Gastrocnemius medialis (tissue), 4 donors: Measurements from ENCODE around the gene FKBP5. TPM values are rescaled to one million over a fixed set of nuclear protein-coding genes. Genes with fewer than 3 reads are reported as not detected.

ENCODE experiments used
- ATAC-seq, 2 donors: fragments of 150-250 bp; one replicate each; pipeline ENCODE4 v1.9.1; 2016
- DNase-seq, 2 donors: peaks; one replicate each; pipeline ENCODE4 v3.0.0-alpha.2; 2019
- H3K27ac ChIP-seq, 4 donors: fragments of 200-600 bp; sonication (generic); 1 replicate in 1 of 4; 2 replicates in 3 of 4; pipeline ENCODE4 v1.5.1; 2016 to 2018; ENCODE audit warnings: mild to moderate bottlenecking in 2 of 4, moderate library complexity in 1 of 4
- H3K27me3 ChIP-seq, 3 donors: fragments of 200-600 bp; sonication (generic) in 2 of 3; 1 replicate in 1 of 3; 2 replicates in 2 of 3; pipeline versions ENCODE4 v1.5.1 to v1.6.0; 2016 to 2019; ENCODE audit warnings: mild to moderate bottlenecking in 1 of 3, moderate library complexity in 1 of 3
- H3K36me3 ChIP-seq, 2 donors: fragments of 200-600 bp; sonication (generic) in 1 of 2; one replicate each; pipeline ENCODE4 v1.5.1; 2017 to 2018
- H3K4me1 ChIP-seq, 2 donors: fragments of 200-600 bp; sonication (generic) in 1 of 2; one replicate each; pipeline ENCODE4 v1.5.1; 2016 to 2017; ENCODE audit warnings: mild to moderate bottlenecking in 2 of 2
- H3K4me3 ChIP-seq, 4 donors: fragments of 200-600 bp; sonication (generic) in 3 of 4; 1 replicate in 1 of 4; 2 replicates in 3 of 4; pipeline ENCODE4 v1.5.1; 2016 to 2019; ENCODE audit warnings: mild to moderate bottlenecking in 2 of 4
- H3K9me3 ChIP-seq, 3 donors: fragments of 200-600 bp; sonication (generic) in 2 of 3; 1 replicate in 1 of 3; 2 replicates in 2 of 3; pipeline ENCODE4 v1.5.1; 2016 to 2019
- CTCF ChIP-seq, 5 experiments: fragments of 450-650 bp in 3 of 5; fragments of 200-600 bp in 2 of 5; sonication (generic) in 2 of 5; IDR thresholded peaks in 4 of 5; conservative IDR thresholded peaks in 1 of 5; 1 replicate in 4 of 5; 2 replicates in 1 of 5; pipeline ENCODE4 v1.5.1; 2016 to 2019; ENCODE audit warnings: antibody characterized with exemption in 5 of 5, mild to moderate bottlenecking in 3 of 5, moderate library complexity in 3 of 5
- POLR2A ChIP-seq, 2 donors: fragments of 450-650 bp; IDR thresholded peaks; one replicate each; pipeline ENCODE4 v1.6.1; 2017; ENCODE audit warnings: antibody characterized with exemption in 2 of 2, mild to moderate bottlenecking in 2 of 2, moderate library complexity in 2 of 2
- in situ Hi-C, 4 donors: fragments of 200-750 bp; cut with MboI; loops; one replicate each; pipeline versions ENCODE4 v1.15.0 to v1.8.0; 2017; ENCODE audit warnings: low sequenced_read_pairs in 4 of 4
- intact Hi-C: fragments of 100-400 bp; cut with DNase I; formaldehyde crosslinking; loops from one replicate; pipeline ENCODE4 v1.15.1; 2023; ENCODE audit warnings: low total_unique reads
- total RNA-seq, 4 donors: library from RNA; depleted of rRNA; stranded (reverse); fragments of >200 nt; gene quantifications; one replicate each; pipeline versions ENCODE4 v1.1.0 to v1.2.3, GENCODE V29; 2016

FKBP5 gene
- total RNA-seq, 4 donors from 2014 or later = 665 to 1,753 (median 1,205) TPM

DNA sequence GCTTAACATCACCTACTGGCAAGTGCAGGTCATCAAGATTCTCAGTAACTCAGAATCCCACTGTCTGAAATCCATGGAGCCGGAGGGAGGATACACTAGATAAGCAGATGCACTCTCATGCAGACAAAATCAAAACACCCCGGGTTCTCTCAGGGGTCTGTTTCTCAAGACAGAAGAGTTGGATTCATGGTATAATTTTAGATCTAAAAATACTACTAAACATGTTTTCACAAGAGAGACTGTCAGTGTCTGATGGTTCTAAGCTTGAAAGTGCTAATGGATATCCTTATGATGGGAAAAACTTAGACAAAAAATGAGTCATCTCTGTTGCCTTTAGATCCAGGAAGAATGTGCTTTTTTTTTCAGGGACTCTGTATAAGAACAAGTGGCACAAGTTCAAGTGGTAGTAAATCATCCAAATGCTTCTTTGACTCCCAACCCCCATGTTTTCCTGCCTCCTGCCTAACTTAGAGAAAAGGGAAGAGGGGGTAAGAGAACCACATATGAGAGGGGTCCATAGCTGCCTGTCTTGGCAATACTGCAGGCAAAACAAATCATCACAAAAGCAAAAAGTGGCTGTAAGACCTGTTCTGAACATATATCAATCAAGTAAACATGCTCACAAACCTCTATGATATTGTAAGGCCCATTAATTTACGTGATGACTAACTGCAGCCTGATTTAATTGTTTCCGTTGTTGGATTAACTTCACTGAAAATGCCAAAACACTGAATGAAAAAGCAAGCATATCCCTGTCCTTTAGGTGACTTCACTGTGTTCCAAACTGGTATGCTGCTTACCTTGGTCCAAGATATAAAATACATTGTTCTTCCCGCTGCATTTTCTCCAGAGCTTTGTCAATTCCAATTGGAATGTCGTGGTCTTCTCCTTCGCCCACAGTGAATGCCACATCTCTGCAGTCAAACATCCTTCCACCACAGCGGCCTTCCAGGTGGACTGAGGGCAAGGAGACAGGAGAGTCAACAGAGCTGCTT is 92.0 kb downstream of the FKBP5 start:
- in situ Hi-C loops = loop anchor here in 1 of 4 donors (10.0 kb wide), 1 partner anchor 138 kb away; the partner anchor contains the start of gene ARMC12
- H3K36me3 ChIP-seq = peaks cover 3 to 66% of the 10 kb centered on the region in 2 donors
- H3K4me1 ChIP-seq = peaks cover 95 to 98% of the 10 kb centered on the region in 2 donors
- no peak for ATAC-seq
- no peaks in the 10 kb centered on the region for H3K9me3 ChIP-seq
- H3K4me3 ChIP-seq = peak overlapping the region in 1 of 4 donors; percentile 3
- TF ChIP-seq CTCF (IDR thresholded peaks at IDR 0.05 in 4 of 5, conservative IDR thresholded peaks at IDR 0.05 in 1 of 5) = no peak
- TF ChIP-seq POLR2A (IDR thresholded peaks at IDR 0.05) = no peak
- H3K27me3 ChIP-seq = no peaks in the 10 kb centered on the region
- DNase-seq = peak in 1 of 2 donors; percentile 12
- intact Hi-C loops = no loop called here
- peak overlapping the region; percentile 89 to 99 (median 92) for H3K27ac ChIP-seq

GRCh38 chr6:35594503-35595186 is 94.1 kb downstream of the FKBP5 start:
- no peak overlapping the region for H3K4me3 ChIP-seq
- peak overlapping the region; percentile 89 to 99 (median 92) for H3K27ac ChIP-seq
- peaks cover 3 to 82% of the 10 kb centered on the region in 2 donors for H3K36me3 ChIP-seq
- no peak for TF ChIP-seq CTCF (IDR thresholded peaks at IDR 0.05 in 4 of 5, conservative IDR thresholded peaks at IDR 0.05 in 1 of 5)
- TF ChIP-seq POLR2A (IDR thresholded peaks at IDR 0.05) = no peak
- H3K27me3 ChIP-seq = no peaks in the 10 kb centered on the region
- in situ Hi-C loops (loop anchor here in 2 of 4 donors (5.0 to 10.0 kb wide), 2 partner anchors 133 to 140 kb away; partner anchors contain the start of gene ARMC12 (in 1 of the 2)), intact Hi-C loops (no loop called here)
- H3K4me1 ChIP-seq = peaks cover 98% of the 10 kb centered on the region in 2 donors
- no peak for DNase-seq
- no peaks in the 10 kb centered on the region for H3K9me3 ChIP-seq
- no peak for ATAC-seq

- peaks cover 92 to 98% of the 10 kb centered on the region in 2 donors for H3K4me1 ChIP-seq
- TF ChIP-seq CTCF (IDR thresholded peaks at IDR 0.05 in 4 of 5, conservative IDR thresholded peaks at IDR 0.05 in 1 of 5) (no peak), POLR2A (IDR thresholded peaks at IDR 0.05) (no peak)
- ATAC-seq = no peak
- H3K9me3 ChIP-seq = no peaks in the 10 kb centered on the region
- H3K27me3 ChIP-seq = no peaks in the 10 kb centered on the region
- H3K27ac ChIP-seq = peak overlapping the region; percentile 89 to 99 (median 92)
- intact Hi-C loops (no loop called here), in situ Hi-C loops (loop anchor here in 2 of 4 donors (5.0 to 10.0 kb wide), 2 partner anchors 135 to 143 kb away; partner anchors contain the start of gene ARMC12 (in 1 of the 2))
- H3K36me3 ChIP-seq = peaks cover 3 to 95% of the 10 kb centered on the region in 2 donors
- no peak overlapping the region for H3K4me3 ChIP-seq
- DNase-seq = no peak
Observed at GRCh38 chr6:35592178-35592577, 96.5 kb downstream of the FKBP5 start.

- Histone ChIP-seq H3K4me1 (peaks cover 89 to 97% of the 10 kb centered on the region in 2 donors), H3K9me3 (no peaks in the 10 kb centered on the region), H3K27me3 (no peaks in the 10 kb centered on the region), H3K27ac (peak overlapping the region; percentile 89 to 99 (median 92)), H3K36me3 (peaks cover 3 to 95% of the 10 kb centered on the region in 2 donors), H3K4me3 (no peak overlapping the region)
- TF ChIP-seq CTCF (IDR thresholded peaks at IDR 0.05 in 4 of 5, conservative IDR thresholded peaks at IDR 0.05 in 1 of 5) (no peak), POLR2A (IDR thresholded peaks at IDR 0.05) (peak; percentile 36 to 73)
- in situ Hi-C loops (loop anchor here in 2 of 4 donors (5.0 to 10.0 kb wide), 2 partner anchors 137 to 144 kb away; partner anchors contain the start of gene ARMC12 (in 1 of the 2)), intact Hi-C loops (no loop called here)
- DNase-seq (peak; percentile 80 to 85), ATAC-seq (peak; percentile 63 to 70)
Observed at GRCh38 chr6:35590622-35591066, 98.1 kb downstream of the FKBP5 start.
